K562 (cell line): Measurements from ENCODE around the gene PYCR2. TPM values are rescaled to one million over a fixed set of nuclear protein-coding genes. Genes with fewer than 3 reads are reported as not detected.
A peak's percentile ranks its signal among the peaks of the same experiment; 100 is the strongest.

Experiments used
- ATF2 ChIP-seq: sonication (generic); formaldehyde crosslinking; IDR thresholded peaks from 2 replicates; pipeline ENCODE4 v1.8.1; 2022; ENCODE audit warnings: missing genetic modification reagents
- BACH1 ChIP-seq: fragments of 200-800 bp; sonication (Bioruptor generic); IDR thresholded peaks from 2 replicates; pipeline ENCODE4 v1.6.1; 2016; ENCODE audit warnings: missing genetic modification characterization, missing compliant biosample characterization
- CXXC5 ChIP-seq: fragments of 250-450 bp; sonication (Bioruptor Pico); IDR thresholded peaks from 2 replicates; pipeline ENCODE4 v1.8.0; 2022; ENCODE audit warnings: inconsistent platforms, mild to moderate bottlenecking, moderate library complexity
- DLX4 ChIP-seq: fragments of 250-450 bp; sonication (Bioruptor Pico); IDR thresholded peaks from 2 replicates; pipeline ENCODE4 v1.6.1; 2021; ENCODE audit warnings: mild to moderate bottlenecking
- E2F3 ChIP-seq: fragments of 250-450 bp; sonication (Bioruptor Pico); IDR thresholded peaks from 2 replicates; pipeline ENCODE4 v1.4.0; 2020; ENCODE audit warnings: mild to moderate bottlenecking
- EHMT2 ChIP-seq: fragments of 450-650 bp; IDR thresholded peaks from 2 replicates; pipeline ENCODE4 v1.6.1; 2018; ENCODE audit warnings: antibody characterized with exemption
- FOXJ2 ChIP-seq: fragments of 200-800 bp; sonication (Bioruptor generic); IDR thresholded peaks from 2 replicates; pipeline ENCODE4 v1.6.1; 2016; ENCODE audit warnings: missing genetic modification characterization, missing compliant biosample characterization
- GATA2 ChIP-seq: sonication (generic); formaldehyde crosslinking; IDR thresholded peaks from 2 replicates; pipeline ENCODE4 v1.4.0; 2020; ENCODE audit warnings: mild to moderate bottlenecking, missing genetic modification reagents
- HDGF ChIP-seq: fragments of 450-650 bp; IDR thresholded peaks from 2 replicates; pipeline ENCODE4 v1.6.1; 2016
- HSF4 ChIP-seq: fragments of 250-450 bp; sonication (Bioruptor Pico); IDR thresholded peaks from 2 replicates; pipeline ENCODE4 v2.1.2; 2022; ENCODE audit warnings: mild to moderate bottlenecking, moderate library complexity, borderline replicate concordance
- KDM4B ChIP-seq, 2 experiments: fragments of 450-650 bp in 1 of 2; sonication (generic) in 1 of 2; IDR thresholded peaks; 2 replicates each; pipeline ENCODE4 v1.6.1; 2016 to 2017; ENCODE audit warnings: borderline replicate concordance in 2 of 2, antibody characterized with exemption in 1 of 2, low read depth in 1 of 2, mild to moderate bottlenecking in 1 of 2
- MYC ChIP-seq, 2 experiments: fragments of 250-450 bp in 1 of 2; sonication (Bioruptor Pico) in 1 of 2; IDR thresholded peaks; 2 replicates each; pipeline versions ENCODE4 v1.5.1 to v1.6.1; 2012 to 2021; ENCODE audit warnings: low read depth in 2 of 2, borderline replicate concordance in 1 of 2, improper control_type of control experiment in 1 of 2, low read length in 1 of 2, mild to moderate bottlenecking in 1 of 2, moderate library complexity in 1 of 2
- PML ChIP-seq: IDR thresholded peaks from 2 replicates; pipeline ENCODE4 v1.6.1; 2012; ENCODE audit warnings: low read length, inconsistent platforms
- POLR2A ChIP-seq: fragments of 450-650 bp; conservative IDR thresholded peaks from 2 replicates; pipeline ENCODE4 v1.6.1; 2016
- PYGO2 ChIP-seq: fragments of 450-650 bp; IDR thresholded peaks from 2 replicates; pipeline ENCODE4 v1.6.1; 2016; ENCODE audit warnings: mild to moderate bottlenecking, missing genetic modification characterization, moderate library complexity, missing compliant biosample characterization
- RCOR1 ChIP-seq, 2 experiments: IDR thresholded peaks; 2 replicates each; pipeline ENCODE4 v1.6.1; 2012; ENCODE audit warnings: low read depth in 2 of 2, low read length in 2 of 2, borderline replicate concordance in 1 of 2, improper control_type of control experiment in 1 of 2
- RNF2 ChIP-seq: sonication (generic); IDR thresholded peaks from 2 replicates; pipeline ENCODE4 v1.6.1; 2016
- SMARCC2 ChIP-seq: fragments of 450-650 bp; IDR thresholded peaks from 2 replicates; pipeline ENCODE4 v1.6.1; 2017; ENCODE audit warnings: antibody characterized with exemption, moderate library complexity, mild to moderate bottlenecking, low read depth
- SOX6 ChIP-seq: fragments of 450-650 bp; IDR thresholded peaks from 2 replicates; pipeline ENCODE4 v1.6.1; 2014; ENCODE audit warnings: mild to moderate bottlenecking
- TRIM25 ChIP-seq: fragments of 450-650 bp; IDR thresholded peaks from 2 replicates; pipeline ENCODE4 v1.7.0; 2016; ENCODE audit warnings: borderline replicate concordance
- ZEB2 ChIP-seq: fragments of 450-650 bp; IDR thresholded peaks from 2 replicates; pipeline ENCODE4 v1.6.1; 2016
- ZFPM2 ChIP-seq: fragments of 250-450 bp; sonication (Bioruptor Pico); IDR thresholded peaks from 2 replicates; pipeline ENCODE4 v1.5.1; 2022; ENCODE audit warnings: mild to moderate bottlenecking
- ZNF699 ChIP-seq: fragments of 250-450 bp; sonication (Bioruptor Pico); IDR thresholded peaks from 2 replicates; pipeline ENCODE4 v1.8.0; 2021; ENCODE audit warnings: mild to moderate bottlenecking, moderate library complexity; ENCODE audit not compliant: insufficient replicate concordance
- ZNF778 ChIP-seq: fragments of 450-650 bp; formaldehyde crosslinking; IDR thresholded peaks from 2 replicates; pipeline ENCODE4 v1.4.0; 2020; ENCODE audit warnings: mild to moderate bottlenecking, moderate library complexity
- polyA plus RNA-seq, 8 experiments: library from polyadenylated mRNA; depleted of rRNA in 4 of 8; stranded (reverse) in 5 of 8; unstranded in 3 of 8; fragments of >200 nt; fragmentation: Nextera tagmentation in 2 of 8; fragmentation: Illumina TruSeq in 1 of 8; extraction: Ambion mirVana in 2 of 8; extraction: Trizol in 1 of 8; gene quantifications; 2 replicates each; pipeline versions ENCODE4 v1.2.1 to v1.2.3, GENCODE V29; 2011 to 2014; ENCODE audit warnings: inconsistent platforms in 1 of 8, missing spikeins in 1 of 8
- total RNA-seq, 7 experiments: library from RNA; depleted of rRNA in 6 of 7; stranded (reverse); fragments of >200 nt in 6 of 7; fragmentation: Illumina TruSeq in 2 of 7; extraction: Trizol in 2 of 7; gene quantifications; 2 replicates each; pipeline versions ENCODE4 v1.2.1 to v1.2.3, GENCODE V29; 2011 to 2021; ENCODE audit warnings: low replicate concordance in 1 of 7
- TF ChIP-seq, protein P1 (sequence below): fragments of 250-450 bp; sonication (Bioruptor Pico); IDR thresholded peaks from 2 replicates; pipeline ENCODE4 v1.5.0; 2020; ENCODE audit warnings: mild to moderate bottlenecking
- TF ChIP-seq, protein P2 (sequence below): fragments of 250-450 bp; sonication (Bioruptor Pico); IDR thresholded peaks from 2 replicates; pipeline ENCODE4 v1.8.0; 2021; ENCODE audit warnings: moderate library complexity, mild to moderate bottlenecking, inconsistent platforms

Gene PYCR2
- total and polyA plus RNA-seq, 9 of the 15 experiments (the other 6 are each of a cell fraction or from before 2014, with no cell fraction given): 5.5 to 219 (median 127) TPM

GRCh38 chr1:225962440-225962975 is 38.5 kb upstream of the PYCR2 start (continued):
- TF ChIP-seq BACH1 (tag) (no peak), TRIM25 (no peak), KDM4B (IDR thresholded peaks at IDR 0.05; ENCODE audit: borderline replicate concordance in 2 of 2, low read depth in 1 of 2) (0 out of 4 replicates have a peak, but pooled peaks of 1 of the 2 experiments have one; percentile 52), RNF2 (no peak), DLX4 (CRISPR knock-in tag) (no peak), SMARCC2 (0 out of 2 replicates have a peak, but pooled peaks have one; percentile 29), CXXC5 (CRISPR knock-in tag) (peak; percentile 41; the same call in 1 of the 2 replicates), E2F3 (CRISPR knock-in tag) (no peak), ATF2 (CRISPR knock-in tag) (no peak), ZNF778 (no peak), ZNF699 (CRISPR knock-in tag) (no peak), RCOR1 (IDR thresholded peaks at IDR 0.05; ENCODE audit: borderline replicate concordance in 1 of 2, low read depth in 2 of 2, low read length in 2 of 2) (0 out of 4 replicates have a peak, but pooled peaks of 1 of the 2 experiments have one; percentile 17), MYC (IDR thresholded peaks at IDR 0.05; ENCODE audit: low read depth, low read length) (peak; percentile 54; the same call in 1 of the 2 replicates), MYC (CRISPR knock-in tag; IDR thresholded peaks at IDR 0.05; ENCODE audit: borderline replicate concordance, low read depth) (no peak), EHMT2 (peak; percentile 95), PYGO2 (tag) (no peak), PML (no peak), SOX6 (no peak), HDGF (0 out of 2 replicates have a peak, but pooled peaks have one; percentile 52), ZFPM2 (CRISPR knock-in tag) (no peak), GATA2 (CRISPR knock-in tag) (no peak), ZEB2 (no peak), HSF4 (CRISPR knock-in tag) (no peak), FOXJ2 (tag) (no peak), POLR2A (no peak)
- TF ChIP-seq, protein P1, sequence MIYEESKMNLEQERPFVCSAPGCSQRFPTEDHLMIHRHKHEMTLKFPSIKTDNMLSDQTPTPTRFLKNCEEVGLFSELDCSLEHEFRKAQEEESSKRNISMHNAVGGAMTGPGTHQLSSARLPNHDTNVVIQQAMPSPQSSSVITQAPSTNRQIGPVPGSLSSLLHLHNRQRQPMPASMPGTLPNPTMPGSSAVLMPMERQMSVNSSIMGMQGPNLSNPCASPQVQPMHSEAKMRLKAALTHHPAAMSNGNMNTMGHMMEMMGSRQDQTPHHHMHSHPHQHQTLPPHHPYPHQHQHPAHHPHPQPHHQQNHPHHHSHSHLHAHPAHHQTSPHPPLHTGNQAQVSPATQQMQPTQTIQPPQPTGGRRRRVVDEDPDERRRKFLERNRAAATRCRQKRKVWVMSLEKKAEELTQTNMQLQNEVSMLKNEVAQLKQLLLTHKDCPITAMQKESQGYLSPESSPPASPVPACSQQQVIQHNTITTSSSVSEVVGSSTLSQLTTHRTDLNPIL (CRISPR knock-in tag): no peak
- TF ChIP-seq, protein P2, sequence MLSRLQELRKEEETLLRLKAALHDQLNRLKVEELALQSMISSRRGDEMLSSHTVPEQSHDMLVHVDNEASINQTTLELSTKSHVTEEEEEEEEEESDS (CRISPR knock-in tag): no peak
